Measurements from ENCODE around the gene ERO1B. TPM values are rescaled to one million over a fixed set of nuclear protein-coding genes. Genes with fewer than 3 reads are reported as not detected.

Gene ERO1B
- total RNA-seq, 4 donors from 2014 or later = 29.8 to 60.1 (median 38.3) TPM

DNA sequence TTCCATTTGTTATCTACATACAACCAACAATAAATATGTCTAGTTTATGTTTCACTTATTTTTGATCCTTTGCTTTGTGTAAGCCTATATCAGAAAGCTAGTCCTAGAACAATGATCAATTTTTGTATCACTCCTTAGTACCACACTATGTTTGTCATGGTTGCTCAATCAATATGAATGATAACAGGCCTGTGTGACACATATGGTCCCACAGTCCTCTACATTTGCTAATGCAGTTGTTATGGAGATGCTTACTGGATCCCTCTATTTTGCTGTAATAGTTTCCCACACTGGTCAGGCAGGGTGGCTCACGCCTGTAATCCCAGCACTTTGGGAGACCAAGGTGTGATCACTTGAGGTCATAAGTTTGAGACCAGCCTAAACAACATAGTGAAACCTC, 59.1 kb downstream of the ERO1B start:
- H3K36me3 ChIP-seq = peaks cover 0 to 16% of the 10 kb centered on the region in 2 donors
- intact Hi-C loops (cut with DNase I) = no loop called here
- no peak for DNase-seq
- H3K4me3 ChIP-seq (replicated peaks in 1 of 3) = no peak overlapping the region
- no peaks in the 10 kb centered on the region for H3K9me3 ChIP-seq
- no peak overlapping the region for H3K27ac ChIP-seq
- H3K4me1 ChIP-seq = no peaks in the 10 kb centered on the region
- no peaks in the 10 kb centered on the region for H3K27me3 ChIP-seq
- TF ChIP-seq, protein P1, sequence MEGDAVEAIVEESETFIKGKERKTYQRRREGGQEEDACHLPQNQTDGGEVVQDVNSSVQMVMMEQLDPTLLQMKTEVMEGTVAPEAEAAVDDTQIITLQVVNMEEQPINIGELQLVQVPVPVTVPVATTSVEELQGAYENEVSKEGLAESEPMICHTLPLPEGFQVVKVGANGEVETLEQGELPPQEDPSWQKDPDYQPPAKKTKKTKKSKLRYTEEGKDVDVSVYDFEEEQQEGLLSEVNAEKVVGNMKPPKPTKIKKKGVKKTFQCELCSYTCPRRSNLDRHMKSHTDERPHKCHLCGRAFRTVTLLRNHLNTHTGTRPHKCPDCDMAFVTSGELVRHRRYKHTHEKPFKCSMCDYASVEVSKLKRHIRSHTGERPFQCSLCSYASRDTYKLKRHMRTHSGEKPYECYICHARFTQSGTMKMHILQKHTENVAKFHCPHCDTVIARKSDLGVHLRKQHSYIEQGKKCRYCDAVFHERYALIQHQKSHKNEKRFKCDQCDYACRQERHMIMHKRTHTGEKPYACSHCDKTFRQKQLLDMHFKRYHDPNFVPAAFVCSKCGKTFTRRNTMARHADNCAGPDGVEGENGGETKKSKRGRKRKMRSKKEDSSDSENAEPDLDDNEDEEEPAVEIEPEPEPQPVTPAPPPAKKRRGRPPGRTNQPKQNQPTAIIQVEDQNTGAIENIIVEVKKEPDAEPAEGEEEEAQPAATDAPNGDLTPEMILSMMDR (IDR thresholded peaks at IDR 0.05) = no peak
- no peak for TF ChIP-seq POLR2A (IDR thresholded peaks at IDR 0.05)
- WGBS, 2 donors = 95 to 100% methylated on average over 1 of the region's 1 CpG

DNA sequence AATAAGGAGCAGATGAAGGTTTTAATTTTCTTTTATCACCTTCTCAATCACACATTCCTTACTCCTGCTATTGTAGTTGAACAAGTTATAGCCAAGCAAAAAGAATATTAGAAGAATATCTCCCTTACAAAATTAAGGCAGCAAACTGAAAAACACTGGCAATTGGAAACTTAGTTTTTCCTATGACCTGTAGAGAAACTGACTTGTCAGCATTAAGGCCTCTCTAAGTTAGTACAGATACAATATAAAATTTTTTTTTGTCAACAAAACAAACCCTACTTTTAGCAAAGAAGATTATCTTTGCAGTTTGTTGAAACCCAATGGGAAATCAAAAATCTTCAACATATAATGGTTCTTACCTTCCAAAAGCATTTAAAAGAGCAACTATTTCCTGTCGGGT, 61.3 kb downstream of the ERO1B start:
- intact Hi-C loops (cut with DNase I) = no loop called here
- peaks cover 0 to 10% of the 10 kb centered on the region in 2 donors for H3K36me3 ChIP-seq
- no peaks in the 10 kb centered on the region for H3K4me1 ChIP-seq
- H3K4me3 ChIP-seq (replicated peaks in 1 of 3) = no peak overlapping the region
- DNase-seq = no peak
- TF ChIP-seq POLR2A (IDR thresholded peaks at IDR 0.05) = no peak
- TF ChIP-seq, protein P1 (IDR thresholded peaks at IDR 0.05) = no peak
- H3K27me3 ChIP-seq = no peaks in the 10 kb centered on the region
- no peaks in the 10 kb centered on the region for H3K9me3 ChIP-seq
- H3K27ac ChIP-seq = no peak overlapping the region
- WGBS, 2 donors = 96 to 98% methylated on average over 1 of the region's 1 CpG

DNA sequence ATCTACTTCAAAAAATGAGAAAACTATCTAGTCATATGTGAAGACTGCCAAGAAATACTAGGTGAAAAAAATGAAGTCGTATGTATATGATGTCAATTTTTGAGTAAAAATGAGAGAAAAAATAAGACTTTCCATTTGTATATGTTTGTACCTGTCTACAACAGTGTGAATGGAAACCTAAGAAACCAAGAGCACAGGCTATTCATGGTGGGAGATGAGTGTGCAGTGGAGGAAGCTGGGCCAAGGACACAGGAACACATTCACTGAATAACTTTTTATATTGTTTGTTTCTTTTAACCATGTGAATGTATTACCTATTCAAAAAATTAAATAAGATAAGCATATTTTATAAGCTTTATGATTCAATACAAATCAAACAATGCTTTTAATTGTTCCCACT, 67.0 kb downstream of the ERO1B start:
- Histone ChIP-seq H3K4me3 (replicated peaks in 1 of 3) (no peak overlapping the region), H3K4me1 (no peaks in the 10 kb centered on the region), H3K27me3 (no peaks in the 10 kb centered on the region), H3K36me3 (no peaks in the 10 kb centered on the region), H3K9me3 (no peaks in the 10 kb centered on the region), H3K27ac (no peak overlapping the region)
- intact Hi-C loops (cut with DNase I) = no loop called here
- WGBS, 2 donors = 95 to 97% methylated on average over 1 of the region's 1 CpG
- DNase-seq = no peak
- TF ChIP-seq, protein P1 (IDR thresholded peaks at IDR 0.05) = no peak
- no peak for TF ChIP-seq POLR2A (IDR thresholded peaks at IDR 0.05)

DNA sequence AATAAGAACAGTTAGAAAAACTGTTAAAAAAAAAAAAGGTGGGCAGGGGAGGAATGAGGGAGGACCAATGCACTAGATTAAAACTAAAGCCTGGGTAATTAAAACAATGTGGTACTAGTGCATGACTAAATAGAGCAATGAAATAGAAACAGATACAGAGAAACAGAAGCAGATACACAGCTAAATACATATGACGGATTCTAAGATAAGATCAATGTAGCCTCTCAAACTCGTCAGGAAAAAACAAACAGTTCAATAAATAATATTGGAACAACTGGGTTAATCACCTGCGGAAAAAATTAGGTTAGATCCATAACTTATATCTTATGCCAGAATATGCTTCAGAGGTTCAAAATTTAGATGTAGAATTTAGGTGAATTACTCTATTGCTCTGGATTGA, 68.2 kb downstream of the ERO1B start:
- TF ChIP-seq, protein P1 (IDR thresholded peaks at IDR 0.05) = no peak
- no peak for TF ChIP-seq POLR2A (IDR thresholded peaks at IDR 0.05)
- intact Hi-C loops (cut with DNase I) = no loop called here
- H3K27me3 ChIP-seq = no peaks in the 10 kb centered on the region
- no peak overlapping the region for H3K4me3 ChIP-seq (replicated peaks in 1 of 3)
- H3K9me3 ChIP-seq = no peaks in the 10 kb centered on the region
- no peaks in the 10 kb centered on the region for H3K36me3 ChIP-seq
- WGBS, 2 donors = 95 to 96% methylated on average over 3 of the region's 3 CpGs
- no peak overlapping the region for H3K27ac ChIP-seq
- H3K4me1 ChIP-seq = no peaks in the 10 kb centered on the region
- no peak for DNase-seq

DNA sequence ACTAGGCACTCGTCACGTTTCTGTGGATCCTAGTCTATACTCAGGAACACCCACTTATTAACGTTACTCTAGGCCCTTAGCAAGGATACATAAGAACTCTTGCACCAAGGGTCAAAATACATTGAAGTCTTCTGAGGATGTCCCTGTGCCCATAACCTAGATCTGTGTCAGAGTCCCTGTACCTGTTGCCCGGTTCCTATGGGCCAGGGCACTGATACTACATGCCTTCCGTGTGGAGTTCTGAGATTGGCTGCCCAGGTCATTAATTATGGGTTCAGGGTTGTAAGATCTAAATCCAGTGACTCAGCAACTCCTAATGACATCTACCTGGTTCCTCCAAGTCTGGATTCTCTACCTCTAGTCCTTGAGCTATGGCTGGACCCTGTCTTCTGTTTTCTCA, 69.9 kb downstream of the ERO1B start:
- no peaks in the 10 kb centered on the region for H3K27me3 ChIP-seq
- WGBS, 2 donors = 97 to 99% methylated on average over 5 of the region's 5 CpGs

More for the DNA sequence above, 69.9 kb downstream of the ERO1B start:
- Histone ChIP-seq H3K9me3 (no peaks in the 10 kb centered on the region), H3K27ac (no peak overlapping the region), H3K36me3 (no peaks in the 10 kb centered on the region), H3K4me3 (replicated peaks in 1 of 3) (no peak overlapping the region), H3K4me1 (no peaks in the 10 kb centered on the region)
- no peak for DNase-seq
- no peak for TF ChIP-seq POLR2A (IDR thresholded peaks at IDR 0.05)
- TF ChIP-seq, protein P1 (IDR thresholded peaks at IDR 0.05) = no peak
- intact Hi-C loops (cut with DNase I) = no loop called here

Measured in thyroid gland (tissue), 4 donors.